ENCODE results near the gene NECTIN2.

DNA sequence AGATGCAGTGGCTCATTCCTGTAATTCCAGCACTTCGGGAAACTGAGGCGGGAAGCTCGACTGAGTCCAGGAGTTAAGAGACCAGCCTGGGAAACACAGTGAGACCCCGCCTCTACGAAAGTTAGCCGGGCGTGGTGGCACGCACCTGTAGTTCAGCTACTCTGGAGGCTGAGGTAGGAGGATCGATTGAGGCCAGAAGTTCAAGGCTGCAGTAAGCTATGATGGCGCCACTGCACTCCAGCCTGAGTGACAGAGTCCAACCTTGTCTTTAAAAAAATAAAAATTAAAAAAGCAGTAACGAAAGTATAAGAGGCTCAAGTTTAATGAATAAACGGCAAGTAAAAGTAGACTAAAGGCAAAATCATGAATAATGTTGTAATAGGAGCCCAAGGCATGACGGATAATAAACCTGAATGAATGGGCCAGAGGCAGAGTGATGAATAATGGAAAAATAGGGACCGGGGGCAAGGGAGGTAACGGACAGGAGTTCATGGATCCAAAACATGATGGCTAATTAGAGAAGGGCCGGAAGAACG is 43.8 kb downstream of the NECTIN2 start:
- no peak for TF ChIP-seq CTCF (IDR thresholded peaks at IDR 0.05)
- no peak for TF ChIP-seq POLR2A (IDR thresholded peaks at IDR 0.05)
- no peak for TF ChIP-seq EP300 (IDR thresholded peaks at IDR 0.05)
- no peak for TF ChIP-seq POLR2AphosphoS5 (IDR thresholded peaks at IDR 0.05)

All from suprapubic skin (tissue), 4 donors.